HG02763 (cell line): ENCODE measurements around the gene KRT82.

Experiments
- ATAC-seq: cut with Tn5 transposase; IDR thresholded peaks from one replicate; pipeline ENCODE4 v1.9.1; 2021; ENCODE audit warnings: mild to moderate bottlenecking, moderate library complexity; ENCODE audit not compliant: unreplicated experiment

The KRT82 gene

DNA sequence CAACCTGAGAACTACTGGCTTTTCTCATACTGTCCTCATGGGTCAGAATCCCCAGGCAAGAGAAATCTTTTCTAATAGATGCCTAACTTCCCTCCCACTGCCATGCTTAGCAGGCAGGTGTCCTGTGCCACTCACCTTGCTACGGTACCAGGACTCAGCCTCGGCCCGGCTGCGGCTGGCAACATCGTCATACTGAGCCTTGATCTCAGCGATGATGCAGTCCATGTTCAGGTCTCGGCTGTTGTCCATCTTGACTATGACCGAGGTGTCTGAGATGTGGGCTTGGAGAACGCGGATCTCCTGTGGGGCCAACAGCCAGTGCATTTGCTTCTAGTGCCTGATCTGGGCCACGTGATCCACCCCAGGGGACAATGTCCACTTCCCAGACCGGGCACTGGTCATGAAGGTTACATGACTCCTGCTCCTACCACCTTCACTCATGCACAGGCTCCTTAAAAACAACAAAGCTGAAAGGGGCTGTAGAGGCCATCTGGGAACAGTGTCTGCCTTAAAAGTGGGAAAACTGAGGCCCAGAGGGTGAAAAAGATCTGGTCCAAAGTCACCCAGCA lies 42.9 kb downstream of the KRT82 start:
- no peak for ATAC-seq

- ATAC-seq = no peak
These were observed 43.9 kb downstream of the KRT82 start for GRCh38 chr12:52362118-52362726.

GRCh38 chr12:52361553-52361952 lies 44.6 kb downstream of the KRT82 start:
- no peak for ATAC-seq

GRCh38 chr12:52360663-52361271 lies 45.4 kb downstream of the KRT82 start:
- ATAC-seq = no peak

GRCh38 chr12:52360106-52360662 lies 46.0 kb downstream of the KRT82 start:
- no peak for ATAC-seq

DNA sequence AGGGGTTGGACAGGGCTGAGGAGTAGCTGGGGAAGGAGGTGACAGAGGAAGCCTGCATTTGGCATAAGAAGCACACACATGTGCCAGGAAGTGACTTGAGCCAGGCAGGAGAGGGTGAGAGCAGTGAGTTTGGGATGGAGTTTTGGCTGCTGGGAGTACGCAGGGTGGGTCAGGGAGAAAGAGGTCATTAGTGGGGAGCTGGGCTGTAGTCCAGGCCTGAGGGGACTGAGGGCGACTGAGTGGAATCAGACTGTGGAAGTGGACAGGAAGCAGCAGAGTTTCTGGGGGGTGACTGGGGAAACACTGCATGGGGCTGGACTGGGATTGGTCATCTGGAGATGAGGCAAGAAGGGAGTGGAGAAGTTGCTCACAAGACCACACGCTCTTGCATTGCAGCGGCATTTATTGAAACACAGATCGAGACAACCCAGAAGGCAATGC lies 46.5 kb downstream of the KRT82 start:
- ATAC-seq = no peak

GRCh38 chr12:52358575-52359350 lies 47.4 kb downstream of the KRT82 start:
- peak; percentile 87 for ATAC-seq

GRCh38 chr12:52356762-52357580 lies 49.2 kb downstream of the KRT82 start:
- no peak for ATAC-seq

DNA sequence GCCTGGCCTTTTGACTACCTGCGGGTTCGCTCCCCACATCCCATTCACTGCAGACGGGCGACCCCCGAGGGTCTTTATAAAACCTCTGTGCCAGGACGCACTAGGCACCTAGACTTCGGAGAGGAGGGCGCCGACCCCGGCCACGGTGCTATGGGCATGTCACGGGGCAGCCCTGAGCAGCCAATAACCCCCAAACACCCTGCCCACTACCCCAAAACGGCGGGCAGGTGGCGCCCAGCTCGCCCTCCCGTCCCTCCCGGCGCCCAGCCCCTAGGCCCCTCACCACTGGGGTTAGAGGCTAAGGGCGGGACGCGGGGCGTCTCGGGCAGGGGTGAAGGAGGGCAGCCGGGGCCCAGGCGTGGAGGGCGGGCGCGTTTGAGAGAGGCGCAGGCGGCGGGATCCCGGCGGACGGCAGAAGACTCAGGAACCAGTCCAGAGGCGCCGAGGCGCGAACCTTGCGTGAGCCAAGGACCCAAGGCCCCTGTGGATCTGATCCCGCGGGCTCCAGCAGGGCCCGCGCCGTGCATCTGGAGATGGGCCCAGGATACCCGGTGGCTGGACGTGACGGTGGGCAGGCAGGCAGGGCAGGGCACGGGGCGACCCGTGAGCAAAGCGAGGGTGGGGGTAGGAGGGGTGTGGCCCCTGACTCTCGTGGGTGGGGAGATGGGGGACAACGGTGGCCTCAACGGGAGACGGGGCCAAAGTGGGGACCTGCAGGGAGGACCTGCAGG lies 49.9 kb downstream of the KRT82 start:
- no peak for ATAC-seq

GRCh38 chr12:52355176-52355575 lies 51.0 kb downstream of the KRT82 start:
- no peak for ATAC-seq

DNA sequence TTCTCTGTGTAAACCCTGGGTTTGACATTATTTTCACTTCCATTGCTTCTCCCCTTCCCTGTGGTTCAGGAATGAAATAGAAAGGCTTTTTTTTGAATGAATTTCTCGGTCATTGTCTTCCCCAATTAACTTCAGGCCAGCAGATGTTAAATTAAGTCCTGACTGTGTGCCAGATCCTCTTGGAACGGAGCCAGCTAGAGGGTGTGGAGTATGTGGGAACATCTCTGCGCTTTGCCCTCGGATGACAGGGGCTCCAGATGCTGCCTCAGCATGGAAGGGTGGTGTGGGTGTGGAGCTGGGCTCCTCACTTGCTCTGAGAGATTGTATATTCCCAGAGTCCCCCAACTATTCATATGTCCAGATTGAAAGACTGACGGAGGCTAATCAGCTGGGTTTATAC lies 51.9 kb downstream of the KRT82 start:
- ATAC-seq = no peak

DNA sequence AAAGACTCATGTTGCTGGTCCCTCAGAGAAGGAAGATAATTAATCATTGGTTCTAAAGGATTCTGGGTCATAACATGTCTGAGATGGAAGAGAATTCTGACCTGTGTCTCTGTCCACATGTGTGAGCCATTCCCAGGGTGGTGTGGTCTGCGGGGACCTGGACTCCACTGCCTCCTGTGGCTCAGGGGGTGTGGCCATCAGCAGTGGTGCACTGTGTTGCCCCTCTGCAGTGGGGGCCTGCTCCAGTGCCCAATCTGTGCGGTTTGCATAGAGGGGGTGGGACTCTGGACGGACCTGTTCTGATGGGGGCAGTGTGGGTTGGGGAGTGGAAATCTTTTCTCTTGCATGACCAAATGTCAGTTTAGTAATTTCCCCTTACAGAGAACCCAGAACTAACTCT lies 52.4 kb downstream of the KRT82 start:
- ATAC-seq = no peak

DNA sequence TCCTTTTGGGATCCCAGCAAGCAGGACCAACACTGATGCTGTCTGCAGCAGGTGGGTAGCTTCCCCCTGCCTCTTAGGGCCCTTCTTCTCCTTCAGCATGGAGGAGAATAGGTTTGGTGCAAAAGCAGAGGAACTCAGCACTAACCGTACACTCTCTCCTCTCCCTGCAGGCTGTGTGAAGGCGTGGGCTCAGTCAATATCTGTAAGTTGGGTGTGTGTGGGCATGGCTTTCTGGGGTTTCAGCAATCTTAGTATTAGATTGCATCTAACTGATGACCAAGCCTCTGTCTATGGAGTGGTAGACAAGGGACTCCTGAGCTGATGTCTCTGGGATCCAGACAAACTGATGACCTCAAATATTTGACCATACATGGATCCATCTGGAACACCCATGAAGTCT lies 53.2 kb downstream of the KRT82 start:
- ATAC-seq = no peak

DNA sequence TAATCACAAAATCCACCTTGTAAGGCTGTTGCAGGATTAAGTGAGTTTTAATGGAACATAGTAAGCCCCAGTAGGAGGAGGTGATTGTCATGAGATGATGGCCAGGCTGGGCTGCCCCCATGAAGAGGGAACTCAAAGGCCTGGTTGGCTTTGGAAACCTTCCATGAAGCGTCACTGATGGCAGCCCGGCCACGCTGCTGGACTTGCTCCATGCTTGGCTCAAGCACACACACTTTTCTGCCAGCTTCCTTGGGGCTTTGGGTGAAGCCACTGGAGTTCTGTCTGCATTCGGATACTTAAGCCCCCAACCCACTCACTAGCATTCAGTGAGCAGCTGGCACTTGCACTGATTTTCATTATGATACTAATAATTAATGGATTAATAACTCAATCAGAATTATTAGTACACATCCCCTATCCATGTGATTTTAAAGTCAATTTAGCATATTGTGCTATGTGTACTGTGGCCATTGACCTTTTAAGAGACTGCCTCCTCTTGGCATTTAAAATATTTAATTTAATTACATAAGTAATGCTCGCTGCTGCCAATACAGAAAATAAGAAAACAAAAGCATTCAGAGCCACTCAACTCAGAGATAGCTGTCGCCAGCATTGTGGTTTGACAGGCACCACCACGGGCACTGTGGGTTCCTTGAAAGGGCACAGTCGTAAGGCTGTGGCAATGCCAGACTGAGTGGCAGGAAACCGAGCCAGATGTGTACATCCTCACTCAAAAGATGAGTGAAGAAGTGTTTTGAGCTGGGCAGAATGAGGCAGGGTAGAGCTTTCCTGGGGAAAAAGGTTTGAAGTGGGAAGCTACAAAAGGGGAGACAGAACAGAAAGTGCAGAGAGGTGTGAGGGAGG lies 54.7 kb downstream of the KRT82 start:
- ATAC-seq = no peak

DNA sequence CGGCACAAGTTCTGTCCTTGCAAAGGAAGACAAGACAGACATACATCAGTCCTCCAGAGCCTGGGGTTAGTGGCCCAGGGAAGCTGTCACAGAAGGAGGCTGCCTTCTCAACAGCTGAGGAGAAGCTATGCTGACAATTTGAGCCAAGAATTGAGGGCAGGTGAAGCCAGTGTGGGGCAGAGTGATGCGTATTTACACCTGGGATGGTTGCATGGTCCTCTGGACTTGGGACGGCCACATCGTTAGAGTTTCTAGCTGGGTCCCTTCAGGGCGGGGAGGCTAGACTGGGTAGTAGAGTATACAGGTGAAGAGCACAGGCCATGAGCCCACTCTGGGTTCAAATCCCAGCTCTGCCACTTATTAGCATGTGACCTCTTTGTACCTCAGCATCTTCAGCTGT lies 55.3 kb downstream of the KRT82 start:
- ATAC-seq = no peak

- no peak for ATAC-seq
These were observed 56.0 kb downstream of the KRT82 start for GRCh38 chr12:52350021-52350620.

DNA sequence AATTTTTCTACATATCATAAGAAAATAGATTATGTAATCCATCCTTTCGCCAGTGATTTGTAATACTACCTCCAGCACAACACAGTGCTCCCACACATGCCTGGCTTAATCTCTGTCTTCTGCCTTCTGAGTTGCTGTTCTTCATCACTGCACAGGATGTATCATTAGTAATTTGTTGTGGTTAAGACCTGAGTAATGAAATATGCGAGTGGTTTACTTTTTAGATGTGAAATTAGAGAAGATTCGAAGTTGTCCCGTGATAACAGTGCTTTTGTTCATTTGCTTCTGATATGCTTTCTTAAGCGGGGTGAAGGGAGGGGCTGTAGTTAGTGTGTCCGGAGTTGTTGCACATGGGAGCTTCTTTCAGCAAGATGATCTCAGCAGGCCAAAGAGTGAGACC lies 56.9 kb downstream of the KRT82 start:
- no peak for ATAC-seq
